Glomerular endothelial cell (primary cell): ENCODE results near the gene ADI1. TPM values are rescaled to one million over a fixed set of nuclear protein-coding genes. Genes with fewer than 3 reads are reported as not detected.
A peak's percentile ranks its signal among the peaks of the same experiment; 100 is the strongest.

ENCODE experiments used
- DNase-seq: peaks from one replicate; pipeline ENCODE4 v3.0.0-alpha.2; 2011; ENCODE audit warnings: low read depth, low spot score; ENCODE audit errors: extremely low read depth
- total RNA-seq: library from RNA; depleted of rRNA; stranded (reverse); fragments of >200 nt; gene quantifications from 2 replicates; pipeline ENCODE4 v1.2.3, GENCODE V29; 2015

ADI1 gene, protein sequence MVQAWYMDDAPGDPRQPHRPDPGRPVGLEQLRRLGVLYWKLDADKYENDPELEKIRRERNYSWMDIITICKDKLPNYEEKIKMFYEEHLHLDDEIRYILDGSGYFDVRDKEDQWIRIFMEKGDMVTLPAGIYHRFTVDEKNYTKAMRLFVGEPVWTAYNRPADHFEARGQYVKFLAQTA
- 42.5 and 48.5 TPM in 2 replicates for total RNA-seq

- DNase-seq, result no peak
Measured at GRCh38 chr2:3519255-3520205, at the start of gene ADI1. Gene ADI1 (minus strand): TSS chr2:3519531. CDS start chr2:3519487, 44 bp downstream.

DNA sequence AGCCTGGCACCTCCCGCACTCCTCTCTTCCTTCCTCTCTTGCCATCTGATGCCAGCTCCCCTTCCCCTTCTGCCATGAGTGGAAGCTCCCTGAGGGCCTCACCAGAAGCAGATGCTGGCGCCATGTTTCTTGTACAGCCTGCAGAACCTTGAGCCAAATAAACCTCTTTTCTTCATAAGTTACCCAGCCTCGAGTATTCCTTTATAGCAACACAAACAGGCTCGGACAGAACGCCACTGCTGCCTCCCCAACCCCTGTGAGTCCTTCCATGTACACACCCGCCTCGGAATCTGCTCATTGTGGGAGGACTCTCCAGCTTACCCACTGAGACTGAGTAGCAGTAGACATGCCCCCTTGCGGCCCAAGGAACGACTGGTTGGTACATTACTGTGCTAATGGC lies 47.5 kb upstream of the ADI1 start:
- no peak for DNase-seq

- no peak for DNase-seq
Measured at GRCh38 chr2:3565117-3565516, 45.8 kb upstream of the ADI1 start.

DNA sequence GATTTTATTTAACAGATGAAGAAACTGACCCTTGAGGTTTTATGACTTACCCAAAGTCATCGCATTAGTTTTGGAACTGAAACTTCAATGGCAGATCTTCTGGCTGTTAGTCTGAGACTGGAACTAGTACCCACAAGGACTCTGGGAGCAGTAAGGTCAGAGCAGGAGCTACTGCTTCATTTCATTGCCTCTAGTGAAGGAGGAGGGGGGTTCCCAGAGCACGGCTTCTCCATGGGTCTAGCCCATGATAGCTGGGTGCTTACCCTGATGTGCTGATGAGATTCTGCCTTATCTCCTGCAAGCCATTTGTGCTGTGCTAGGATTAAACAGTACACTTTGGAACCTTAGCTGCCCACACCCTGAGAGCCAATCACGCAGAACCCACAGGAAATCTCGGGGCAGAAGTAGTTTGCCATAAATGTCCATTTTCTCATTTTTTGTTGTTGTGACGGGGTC lies 44.2 kb upstream of the ADI1 start:
- no peak for DNase-seq

GRCh38 chr2:3558205-3559014 lies 39.1 kb upstream of the ADI1 start, which contains the start of gene RNASEH1:
Gene RNASEH1 (minus strand): TSS chr2:3558333. CDS start chr2:3558260, 73 bp downstream.
- DNase-seq, result peak; percentile 82

- DNase-seq, result no peak
Measured at GRCh38 chr2:3557639-3558204, 38.4 kb upstream of the ADI1 start.

- no peak for DNase-seq
Measured at GRCh38 chr2:3553946-3554345, 34.6 kb upstream of the ADI1 start.

DNA sequence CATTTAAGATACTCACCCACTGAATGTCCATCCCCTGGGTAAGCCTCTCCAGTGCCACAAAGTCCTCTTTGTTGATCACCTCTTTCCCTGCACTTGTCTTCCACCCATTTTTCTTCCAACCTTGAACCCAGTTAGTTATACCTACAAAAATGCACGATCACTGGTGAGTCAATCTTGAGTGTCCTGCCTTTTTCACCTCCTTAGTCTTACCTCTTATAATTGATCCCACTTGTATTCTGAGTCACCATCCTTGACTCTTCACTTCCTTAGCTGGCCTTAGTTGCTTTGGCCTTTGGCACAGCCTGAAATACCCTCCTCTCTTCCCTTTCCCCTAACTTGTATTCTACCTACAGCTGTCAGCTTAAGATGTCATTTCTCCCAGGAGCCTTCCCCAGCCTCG lies 28.6 kb upstream of the ADI1 start:
- no peak for DNase-seq

- DNase-seq, result no peak
Measured at GRCh38 chr2:3545788-3546478, 26.6 kb upstream of the ADI1 start.

- no peak for DNase-seq
Measured at GRCh38 chr2:3543023-3543683, 23.8 kb upstream of the ADI1 start.

DNA sequence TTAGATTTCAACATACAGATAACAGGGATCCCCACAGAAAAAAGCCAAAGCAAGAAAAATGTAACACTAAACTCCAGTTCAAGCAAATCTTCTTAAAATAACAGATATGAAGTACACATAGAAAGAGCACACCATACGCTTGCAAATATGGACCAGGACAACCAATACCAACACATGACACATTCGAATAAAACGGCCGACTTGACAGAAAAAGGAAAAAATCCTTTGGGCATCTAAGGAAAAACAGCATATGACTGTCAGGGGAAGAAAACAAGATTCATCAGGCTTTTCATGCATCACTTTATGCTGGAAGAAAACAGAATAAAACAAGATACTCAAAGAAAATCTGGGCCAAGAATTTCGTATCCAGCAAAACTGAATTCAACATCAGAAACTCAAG lies 22.8 kb upstream of the ADI1 start:
- no peak for DNase-seq

GRCh38 chr2:3539836-3540235 lies 20.5 kb upstream of the ADI1 start:
- no peak for DNase-seq

- DNase-seq, result no peak
Measured at GRCh38 chr2:3536682-3537632, 17.6 kb upstream of the ADI1 start.

DNA sequence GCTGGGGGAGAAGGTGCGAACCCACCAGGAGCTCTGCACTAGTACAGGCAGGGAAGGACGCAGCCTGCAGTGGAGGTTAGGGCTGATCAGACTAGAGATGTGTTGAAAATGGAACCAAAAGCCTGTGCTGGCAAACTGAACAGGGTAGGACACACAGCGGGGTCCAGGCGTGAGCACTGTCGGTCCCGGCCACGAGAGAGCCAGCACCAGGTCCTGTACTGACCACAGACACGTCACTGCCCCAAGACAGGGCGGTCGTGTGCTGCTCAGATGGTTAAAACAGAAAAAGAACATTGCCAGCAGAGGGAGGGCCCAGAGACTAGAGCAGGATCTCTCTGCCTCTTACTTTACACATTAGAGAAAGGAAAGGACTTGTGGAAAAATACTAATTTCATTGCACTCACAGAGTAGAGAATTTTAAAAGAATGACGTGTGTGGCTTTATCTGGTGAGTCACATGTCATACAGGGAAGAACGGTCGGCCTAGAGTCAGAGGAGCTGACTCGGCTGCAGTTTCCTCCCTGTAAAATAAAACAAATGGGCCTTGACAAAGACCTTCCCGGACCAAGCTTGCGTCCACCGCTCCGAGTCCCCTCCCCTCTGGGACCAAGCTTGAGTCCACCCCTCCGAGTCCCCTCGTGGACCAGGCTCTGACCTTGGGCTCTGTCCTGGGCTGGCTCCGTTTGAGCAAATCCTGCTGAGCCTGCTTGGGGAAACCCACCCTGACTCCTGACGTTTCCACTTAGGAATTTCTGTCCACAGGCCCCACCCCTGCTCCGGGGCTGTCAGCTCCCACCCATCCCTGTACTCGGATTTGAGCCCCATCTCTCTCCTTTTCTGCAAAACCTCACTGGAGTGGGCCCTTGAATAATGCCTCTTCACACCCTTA lies 16.7 kb upstream of the ADI1 start:
- DNase-seq, result peak; percentile 58

- no peak for DNase-seq
Measured at GRCh38 chr2:3535467-3535793, 16.1 kb upstream of the ADI1 start.

DNA sequence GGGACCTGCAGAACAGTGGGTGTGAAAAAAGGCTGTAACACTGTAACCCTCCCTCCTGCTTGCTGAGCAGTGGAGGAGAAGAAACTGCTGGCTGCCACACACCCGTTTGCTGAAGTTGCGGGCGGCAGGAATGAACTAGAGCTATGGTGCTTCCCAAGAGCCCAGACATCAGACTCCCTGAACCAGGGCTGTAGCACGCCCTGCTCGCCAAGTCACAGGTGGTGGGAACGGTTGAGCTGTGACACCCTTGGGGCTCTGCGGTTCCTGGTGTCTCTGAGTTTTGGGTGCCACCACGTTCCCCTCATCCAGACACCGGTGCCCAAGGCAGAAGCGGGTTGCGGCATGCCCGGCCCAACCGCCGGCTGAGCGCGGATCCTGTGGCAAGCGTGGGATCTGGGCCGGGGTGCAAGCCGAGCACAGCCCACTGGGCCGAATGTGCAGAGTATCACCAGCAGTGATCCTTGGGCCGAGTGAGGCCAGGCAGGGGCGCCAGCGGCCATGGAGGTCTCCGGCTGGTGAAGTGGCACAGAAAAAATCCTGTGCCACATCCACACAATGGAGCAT lies 15.0 kb upstream of the ADI1 start:
- DNase-seq, result no peak

DNA sequence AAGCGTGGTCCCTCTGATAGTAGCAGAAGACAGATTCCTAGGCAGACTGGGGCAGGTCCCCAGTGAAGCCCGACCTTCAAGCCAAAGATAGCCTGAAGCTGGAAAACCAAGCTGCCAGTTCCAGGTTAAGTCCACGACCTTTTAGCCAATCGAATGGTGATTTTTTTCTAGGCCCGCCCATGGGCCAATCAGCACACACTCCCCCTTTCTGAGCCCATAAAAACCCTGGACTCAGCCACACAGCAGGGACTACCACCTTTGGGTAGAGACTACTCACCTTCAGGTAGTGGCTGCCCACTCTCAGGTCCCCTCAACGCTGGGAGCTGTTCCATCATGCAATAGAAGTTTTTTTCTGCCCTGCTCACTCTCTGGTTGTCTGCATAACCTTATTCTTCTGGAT lies 14.5 kb upstream of the ADI1 start:
- DNase-seq, result no peak
